T-helper 2 cell (primary cell): ENCODE measurements around the gene FTO.

Source experiments
- DNase-seq, 5 experiments: peaks; one replicate each; pipeline versions ENCODE4 v3.0.0 to v3.0.0-alpha.2; 2012 to 2022

FTO gene

GRCh38 chr16:54061454-54061853 lies 357.5 kb downstream of the FTO start:
- no peak for DNase-seq

- DNase-seq, result peak in 1 of 5 experiments; percentile 32
These were observed 358.7 kb downstream of the FTO start for GRCh38 chr16:54062361-54063278.

- no peak for DNase-seq
These were observed 359.4 kb downstream of the FTO start for GRCh38 chr16:54063279-54063773.

GRCh38 chr16:54066451-54067105 lies 362.6 kb downstream of the FTO start:
- no peak for DNase-seq

GRCh38 chr16:54067322-54068065 lies 363.5 kb downstream of the FTO start:
- DNase-seq, result no peak

GRCh38 chr16:54068212-54068611 lies 364.3 kb downstream of the FTO start:
- DNase-seq, result no peak

- no peak for DNase-seq
These were observed 365.8 kb downstream of the FTO start for GRCh38 chr16:54069601-54070239.

- no peak for DNase-seq
These were observed 366.9 kb downstream of the FTO start for GRCh38 chr16:54070789-54071343.

- DNase-seq, result no peak
These were observed 367.6 kb downstream of the FTO start for GRCh38 chr16:54071514-54071913.

- DNase-seq, result no peak
These were observed 368.3 kb downstream of the FTO start for GRCh38 chr16:54072237-54072636.

- no peak for DNase-seq
These were observed 369.4 kb downstream of the FTO start for GRCh38 chr16:54073356-54073755.

- DNase-seq, result no peak
These were observed 371.5 kb downstream of the FTO start for GRCh38 chr16:54075446-54075845.

GRCh38 chr16:54076006-54076504 lies 372.1 kb downstream of the FTO start:
- DNase-seq, result no peak

GRCh38 chr16:54077050-54077821 lies 373.3 kb downstream of the FTO start:
- no peak for DNase-seq

GRCh38 chr16:54080524-54081008 lies 376.6 kb downstream of the FTO start:
- DNase-seq, result no peak

GRCh38 chr16:54086791-54087190 lies 382.8 kb downstream of the FTO start:
- DNase-seq, result no peak

- no peak for DNase-seq
These were observed 386.6 kb downstream of the FTO start for GRCh38 chr16:54090602-54091001.

GRCh38 chr16:54093281-54093680 lies 389.3 kb downstream of the FTO start:
- DNase-seq, result no peak

GRCh38 chr16:54094641-54095040 lies 390.7 kb downstream of the FTO start:
- no peak for DNase-seq

- no peak for DNase-seq
These were observed 392.7 kb downstream of the FTO start for GRCh38 chr16:54096607-54097006.

GRCh38 chr16:54097774-54098173 lies 393.8 kb downstream of the FTO start:
- DNase-seq, result no peak
